Suprapubic skin (tissue), 4 donors: ENCODE measurements around the gene DNAJC15. TPM values are rescaled to one million over a fixed set of nuclear protein-coding genes. Genes with fewer than 3 reads are reported as not detected.

Source experiments
- DNase-seq, 2 donors: peaks; one replicate each; pipeline ENCODE4 v3.0.0-alpha.2; 2019; ENCODE audit warnings: low spot score in 2 of 2
- H3K27ac ChIP-seq: fragments of 200-600 bp; sonication (generic); one replicate; pipeline ENCODE4 v1.5.1; 2019
- H3K27me3 ChIP-seq: fragments of 200-600 bp; sonication (generic); one replicate; pipeline ENCODE4 v1.5.1; 2019
- H3K36me3 ChIP-seq: fragments of 200-600 bp; sonication (generic); one replicate; pipeline ENCODE4 v1.5.1; 2019
- H3K4me1 ChIP-seq: fragments of 200-600 bp; sonication (generic); one replicate; pipeline ENCODE4 v1.5.1; 2019
- H3K4me3 ChIP-seq: fragments of 200-600 bp; sonication (generic); one replicate; pipeline ENCODE4 v1.5.1; 2019; ENCODE audit warnings: mild to moderate bottlenecking
- H3K9me3 ChIP-seq: fragments of 200-600 bp; sonication (generic); one replicate; pipeline ENCODE4 v1.5.1; 2019
- CTCF ChIP-seq, 2 donors: fragments of 200-600 bp in 1 of 2; fragments of 450-650 bp in 1 of 2; sonication (generic) in 1 of 2; IDR thresholded peaks; one replicate each; pipeline ENCODE4 v1.5.1; 2016 to 2019; ENCODE audit warnings: antibody characterized with exemption in 2 of 2, mild to moderate bottlenecking in 1 of 2, moderate library complexity in 1 of 2
- EP300 ChIP-seq: sonication (generic); formaldehyde crosslinking; IDR thresholded peaks from one replicate; pipeline ENCODE4 v1.6.1; 2017; ENCODE audit warnings: antibody characterized with exemption
- POLR2A ChIP-seq, 2 donors: fragments of 450-650 bp; IDR thresholded peaks; one replicate each; pipeline ENCODE4 v1.6.1; 2017; ENCODE audit warnings: antibody characterized with exemption in 2 of 2, mild to moderate bottlenecking in 2 of 2, moderate library complexity in 2 of 2
- POLR2AphosphoS5 ChIP-seq, 3 donors: sonication (generic); formaldehyde crosslinking; IDR thresholded peaks; one replicate each; pipeline ENCODE4 v1.6.1; 2017; ENCODE audit warnings: antibody characterized with exemption in 3 of 3
- WGBS: methylation state at CpG from one replicate; pipeline ENCODE4 v1.1.5; 2018; 5-methylcytosine and 5-hydroxymethylcytosine counted together
- total RNA-seq, 4 donors: library from RNA; depleted of rRNA; stranded (reverse); fragments of >200 nt; gene quantifications; one replicate each; pipeline ENCODE4 v1.1.0, GENCODE V29; 2016

The DNAJC15 gene
- total RNA-seq, 4 donors from 2014 or later: 5.6 to 10.9 (median 8.0) TPM

- H3K36me3 ChIP-seq: no peaks in the 10 kb centered on the region
- peaks cover 16% of the 10 kb centered on the region for H3K4me1 ChIP-seq
- peak within 1 kb of the TSS; percentile 77 for H3K4me3 ChIP-seq
- no peaks in the 10 kb centered on the region for H3K9me3 ChIP-seq
- H3K27ac ChIP-seq: peak within 1 kb of the TSS; percentile 77
- H3K27me3 ChIP-seq: no peaks in the 10 kb centered on the region
- 12% methylated on average over 42 of the region's 45 CpGs for WGBS
- DNase-seq: peak; percentile 71 to 87
- no peak for TF ChIP-seq POLR2AphosphoS5 (IDR thresholded peaks at IDR 0.05)
- TF ChIP-seq EP300: no peak
- TF ChIP-seq POLR2A (IDR thresholded peaks at IDR 0.05): no peak
- no peak for TF ChIP-seq CTCF (IDR thresholded peaks at IDR 0.05)
These were observed 31.3 kb upstream of the DNAJC15 start, which contains the start of gene EPSTI1 for GRCh38 chr13:42991898-42992763. TSS of gene EPSTI1 (minus strand) at chr13:42992241. CDS start at chr13:42992165, 76 bp downstream.

- 51% methylated on average over 4 of the region's 4 CpGs for WGBS
- Histone ChIP-seq H3K27me3 (no peaks in the 10 kb centered on the region), H3K27ac (peak overlapping the region; percentile 77), H3K4me3 (peak overlapping the region; percentile 77), H3K4me1 (peaks cover 16% of the 10 kb centered on the region), H3K9me3 (no peaks in the 10 kb centered on the region), H3K36me3 (no peaks in the 10 kb centered on the region)
- no peak for DNase-seq
- no peak for TF ChIP-seq POLR2AphosphoS5 (IDR thresholded peaks at IDR 0.05)
- TF ChIP-seq POLR2A (IDR thresholded peaks at IDR 0.05): no peak
- no peak for TF ChIP-seq EP300
- TF ChIP-seq CTCF (IDR thresholded peaks at IDR 0.05): no peak
These were observed 30.6 kb upstream of the DNAJC15 start for GRCh38 chr13:42992764-42993122.

- no peak for DNase-seq
- Histone ChIP-seq H3K4me3 (no peak overlapping the region), H3K27me3 (no peaks in the 10 kb centered on the region), H3K4me1 (peaks cover 16% of the 10 kb centered on the region), H3K36me3 (no peaks in the 10 kb centered on the region), H3K27ac (no peak overlapping the region), H3K9me3 (no peaks in the 10 kb centered on the region)
- TF ChIP-seq EP300 (no peak), CTCF (IDR thresholded peaks at IDR 0.05) (no peak), POLR2AphosphoS5 (IDR thresholded peaks at IDR 0.05) (no peak), POLR2A (IDR thresholded peaks at IDR 0.05) (no peak)
- WGBS: 100% methylated on average over 1 of the region's 1 CpG
These were observed 28.5 kb upstream of the DNAJC15 start for GRCh38 chr13:42994878-42995277.

- Histone ChIP-seq H3K27ac (no peak overlapping the region), H3K4me3 (no peak overlapping the region), H3K4me1 (peaks cover 5% of the 10 kb centered on the region), H3K9me3 (no peaks in the 10 kb centered on the region), H3K27me3 (no peaks in the 10 kb centered on the region), H3K36me3 (no peaks in the 10 kb centered on the region)
- WGBS: 80% methylated on average over 3 of the region's 3 CpGs
- no peak for TF ChIP-seq EP300
- TF ChIP-seq POLR2AphosphoS5 (IDR thresholded peaks at IDR 0.05): no peak
- TF ChIP-seq POLR2A (IDR thresholded peaks at IDR 0.05): no peak
- TF ChIP-seq CTCF (IDR thresholded peaks at IDR 0.05): no peak
- DNase-seq: no peak
These were observed 26.8 kb upstream of the DNAJC15 start for GRCh38 chr13:42996584-42996983.

GRCh38 chr13:42997381-42997780, 26.0 kb upstream of the DNAJC15 start:
- Histone ChIP-seq H3K9me3 (no peaks in the 10 kb centered on the region), H3K4me1 (peaks cover 3% of the 10 kb centered on the region), H3K27ac (no peak overlapping the region), H3K27me3 (no peaks in the 10 kb centered on the region), H3K4me3 (no peak overlapping the region), H3K36me3 (no peaks in the 10 kb centered on the region)
- WGBS: 91% methylated on average over 2 of the region's 2 CpGs
- TF ChIP-seq CTCF (IDR thresholded peaks at IDR 0.05) (no peak), EP300 (no peak), POLR2AphosphoS5 (IDR thresholded peaks at IDR 0.05) (no peak), POLR2A (IDR thresholded peaks at IDR 0.05) (no peak)
- DNase-seq: no peak
